HepG2 (cell line): ENCODE results near the gene SOSTDC1.

ENCODE experiments used
- MAX ChIP-seq: IDR thresholded peaks from 2 replicates; pipeline ENCODE4 v1.6.1; 2012; ENCODE audit warnings: inconsistent platforms
- MYC ChIP-seq: sonication (generic); formaldehyde crosslinking; IDR thresholded peaks from 2 replicates; pipeline ENCODE4 v1.9.0; 2021; ENCODE audit warnings: missing genetic modification reagents, borderline replicate concordance
- SMAD3 ChIP-seq: sonication (generic); formaldehyde crosslinking; IDR thresholded peaks from 2 replicates; pipeline ENCODE4 v1.4.0; 2020; ENCODE audit warnings: missing genetic modification reagents
- ZNF33A ChIP-seq: sonication (generic); formaldehyde crosslinking; IDR thresholded peaks from 2 replicates; pipeline ENCODE4 v1.5.1; 2020; ENCODE audit warnings: missing genetic modification reagents, mild to moderate bottlenecking, moderate library complexity, borderline replicate concordance
- ZNF878 ChIP-seq: sonication (generic); formaldehyde crosslinking; IDR thresholded peaks from 2 replicates; pipeline ENCODE4 v1.8.1; 2023; ENCODE audit warnings: mild to moderate bottlenecking, missing genetic modification reagents, moderate library complexity
- TF ChIP-seq, protein P1 (sequence below): sonication (generic); formaldehyde crosslinking; IDR thresholded peaks from 2 replicates; pipeline ENCODE4 v1.4.0; 2020; ENCODE audit warnings: mild to moderate bottlenecking, missing genetic modification reagents

GRCh38 chr7:16463520-16463919 lies 2.0 kb downstream of the SOSTDC1 start:
- TF ChIP-seq MAX, result no peak
- no peak for TF ChIP-seq ZNF33A (CRISPR knock-in tag)
- no peak for TF ChIP-seq SMAD3 (CRISPR knock-in tag)
- TF ChIP-seq, protein P1, sequence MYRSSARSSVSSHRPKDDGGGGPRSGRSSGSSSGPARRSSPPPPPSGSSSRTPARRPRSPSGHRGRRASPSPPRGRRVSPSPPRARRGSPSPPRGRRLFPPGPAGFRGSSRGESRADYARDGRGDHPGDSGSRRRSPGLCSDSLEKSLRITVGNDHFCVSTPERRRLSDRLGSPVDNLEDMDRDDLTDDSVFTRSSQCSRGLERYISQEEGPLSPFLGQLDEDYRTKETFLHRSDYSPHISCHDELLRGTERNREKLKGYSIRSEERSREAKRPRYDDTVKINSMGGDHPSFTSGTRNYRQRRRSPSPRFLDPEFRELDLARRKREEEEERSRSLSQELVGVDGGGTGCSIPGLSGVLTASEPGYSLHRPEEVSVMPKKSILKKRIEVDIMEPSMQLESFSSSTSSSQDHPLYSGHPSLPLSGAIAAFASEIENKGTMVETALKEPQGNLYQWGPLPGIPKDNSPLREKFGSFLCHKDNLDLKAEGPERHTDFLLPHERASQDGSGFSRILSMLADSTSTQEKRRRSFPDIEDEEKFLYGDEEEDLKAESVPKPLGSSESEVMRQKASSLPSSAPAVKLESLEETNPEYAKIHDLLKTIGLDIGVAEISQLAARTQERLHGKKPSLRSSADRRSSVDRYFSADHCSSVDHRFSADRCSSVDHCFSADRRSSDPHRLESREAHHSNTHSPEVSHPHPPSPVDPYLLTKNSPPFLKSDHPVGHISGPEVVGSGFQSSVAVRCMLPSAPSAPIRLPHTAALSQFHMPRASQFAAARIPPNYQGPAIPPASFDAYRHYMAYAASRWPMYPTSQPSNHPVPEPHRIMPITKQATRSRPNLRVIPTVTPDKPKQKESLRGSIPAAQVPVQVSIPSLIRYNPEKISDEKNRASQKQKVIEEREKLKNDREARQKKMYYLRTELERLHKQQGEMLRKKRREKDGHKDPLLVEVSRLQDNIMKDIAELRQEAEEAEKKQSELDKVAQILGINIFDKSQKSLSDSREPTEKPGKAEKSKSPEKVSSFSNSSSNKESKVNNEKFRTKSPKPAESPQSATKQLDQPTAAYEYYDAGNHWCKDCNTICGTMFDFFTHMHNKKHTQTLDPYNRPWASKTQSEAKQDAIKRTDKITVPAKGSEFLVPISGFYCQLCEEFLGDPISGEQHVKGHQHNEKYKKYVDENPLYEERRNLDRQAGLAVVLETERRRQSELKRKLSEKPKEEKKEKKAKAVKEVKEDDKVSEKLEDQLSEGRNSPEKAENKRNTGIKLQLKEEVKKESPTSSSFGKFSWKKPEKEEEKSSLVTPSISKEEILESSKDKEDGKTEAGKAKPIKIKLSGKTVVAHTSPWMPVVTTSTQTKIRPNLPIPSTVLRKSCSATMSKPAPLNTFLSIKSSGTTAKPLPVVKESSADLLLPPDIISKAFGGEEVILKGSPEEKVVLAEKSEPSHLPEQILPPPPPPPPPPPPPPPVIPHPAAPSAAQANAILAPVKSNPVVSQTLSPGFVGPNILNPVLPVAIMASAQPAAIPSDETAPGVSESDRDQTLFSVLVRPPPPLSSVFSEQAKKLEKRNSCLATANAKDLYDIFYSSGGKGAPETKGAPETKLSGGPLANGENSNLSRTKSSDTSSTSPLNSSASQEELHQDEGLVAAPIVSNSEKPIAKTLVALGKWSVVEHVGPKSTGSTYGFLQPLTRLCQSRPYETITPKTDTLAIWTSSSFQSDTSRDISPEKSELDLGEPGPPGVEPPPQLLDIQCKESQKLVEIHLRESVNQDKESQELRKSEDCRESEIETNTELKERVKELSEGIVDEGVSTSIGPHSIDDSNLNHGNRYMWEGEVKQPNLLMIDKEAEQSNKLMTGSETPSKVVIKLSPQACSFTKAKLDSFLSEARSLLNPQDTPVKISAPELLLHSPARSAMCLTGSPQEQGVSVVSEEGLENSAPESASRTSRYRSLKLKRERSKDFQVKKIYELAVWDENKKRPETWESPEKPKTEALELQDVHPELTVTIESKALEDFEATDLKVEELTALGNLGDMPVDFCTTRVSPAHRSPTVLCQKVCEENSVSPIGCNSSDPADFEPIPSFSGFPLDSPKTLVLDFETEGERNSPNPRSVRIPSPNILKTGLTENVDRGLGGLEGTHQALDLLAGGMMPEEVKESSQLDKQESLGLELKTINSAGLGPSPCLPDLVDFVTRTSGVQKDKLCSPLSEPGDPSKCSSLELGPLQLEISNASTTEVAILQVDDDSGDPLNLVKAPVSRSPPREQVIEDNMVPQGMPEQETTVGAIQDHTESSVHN (CRISPR knock-in tag), result no peak
- TF ChIP-seq ZNF878, result no peak
- no peak for TF ChIP-seq MYC
